SK-N-SH (cell line): ENCODE results near the gene CASKIN1.

Source experiments
- NFIC ChIP-seq: IDR thresholded peaks from 2 replicates; pipeline ENCODE4 v1.4.0; 2012; ENCODE audit warnings: borderline replicate concordance
- PBX3 ChIP-seq: IDR thresholded peaks from 2 replicates; pipeline ENCODE4; 2012
- POLR2AphosphoS5 ChIP-seq: IDR thresholded peaks from 2 replicates; pipeline ENCODE4 v1.6.1; 2012; ENCODE audit warnings: low read depth, low read length
- TAF1 ChIP-seq: IDR thresholded peaks from 2 replicates; pipeline ENCODE4 v1.6.1; 2012; ENCODE audit warnings: low read depth, mild to moderate bottlenecking, low read length, moderate library complexity, borderline replicate concordance
- YY1 ChIP-seq: IDR thresholded peaks from 2 replicates; pipeline ENCODE4 v1.4.0; 2012; ENCODE audit warnings: low read depth, mild to moderate bottlenecking

GRCh38 chr16:2229091-2229490 is 32.7 kb upstream of the CASKIN1 start:
- TF ChIP-seq NFIC (no peak), POLR2AphosphoS5 (no peak), TAF1 (no peak), PBX3 (no peak), YY1 (no peak)
